ENCODE measurements around the gene TEKTIP1.

TEKTIP1 gene

GRCh38 chr19:3538965-3539755, at the start of gene TEKTIP1:
TSS of gene TEKTIP1 (plus strand) at chr19:3539174. CDS start at chr19:3539178, 4 bp downstream.
- H3K27me3 ChIP-seq (ENCODE audit: low read depth, low read length) = no peaks in the 10 kb centered on the region
- no peak within 1 kb of the TSS for H3K9ac ChIP-seq (ENCODE audit: low read length)
- H3K4me1 ChIP-seq (ENCODE audit: low read length) = no peaks in the 10 kb centered on the region
- peaks cover 43% of the 10 kb centered on the region for H3K36me3 ChIP-seq (replicated peaks; ENCODE audit: low read depth, low read length)
- no peaks in the 10 kb centered on the region for H3K79me2 ChIP-seq (ENCODE audit: low read length)
- no peak within 1 kb of the TSS for H3K4me3 ChIP-seq (ENCODE audit: low read length)
- TF ChIP-seq CTCF (IDR thresholded peaks at IDR 0.05; ENCODE audit: low read depth, low read length) = no peak
- no peak for TF ChIP-seq EZH2phosphoT487 (IDR thresholded peaks at IDR 0.05; ENCODE audit: low read depth)
- H2AFZ ChIP-seq (ENCODE audit: low read depth, low read length) = no peak within 1 kb of the TSS
- H4K20me1 ChIP-seq (ENCODE audit: insufficient read depth, low read length) = peaks cover 12% of the 10 kb centered on the region
- H3K9me3 ChIP-seq (ENCODE audit: insufficient read depth, low read length) = no peaks in the 10 kb centered on the region
- H3K27ac ChIP-seq (ENCODE audit: low read length) = no peak within 1 kb of the TSS
- no peak within 1 kb of the TSS for H3K4me2 ChIP-seq (ENCODE audit: low read length)

GRCh38 chr19:3491396-3492119, 47.4 kb upstream of the TEKTIP1 start:
- no peak for TF ChIP-seq CTCF (IDR thresholded peaks at IDR 0.05; ENCODE audit: low read depth, low read length)
- no peak for TF ChIP-seq EZH2phosphoT487 (IDR thresholded peaks at IDR 0.05; ENCODE audit: low read depth)
- Histone ChIP-seq H3K4me2 (ENCODE audit: low read length) (no peak overlapping the region), H3K27me3 (ENCODE audit: low read depth, low read length) (no peaks in the 10 kb centered on the region), H3K79me2 (ENCODE audit: low read length) (peaks cover under 1% of the 10 kb centered on the region; the same call in 1 of the 2 replicates), H2AFZ (ENCODE audit: low read depth, low read length) (no peak overlapping the region), H3K36me3 (replicated peaks; ENCODE audit: low read depth, low read length) (peaks cover 29% of the 10 kb centered on the region), H3K4me1 (ENCODE audit: low read length) (no peaks in the 10 kb centered on the region), H3K27ac (ENCODE audit: low read length) (no peak overlapping the region), H4K20me1 (ENCODE audit: insufficient read depth, low read length) (no peaks in the 10 kb centered on the region; the same call in 1 of the 2 replicates), H3K9ac (ENCODE audit: low read length) (no peak overlapping the region), H3K9me3 (ENCODE audit: insufficient read depth, low read length) (no peaks in the 10 kb centered on the region), H3K4me3 (ENCODE audit: low read length) (no peak overlapping the region)

GRCh38 chr19:3492131-3492839, 46.7 kb upstream of the TEKTIP1 start:
- peaks cover 8% of the 10 kb centered on the region; the same call in 1 of the 2 replicates for H3K79me2 ChIP-seq (ENCODE audit: low read length)
- H3K4me2 ChIP-seq (ENCODE audit: low read length) = no peak overlapping the region
- H3K4me3 ChIP-seq (ENCODE audit: low read length) = no peak overlapping the region
- H3K27ac ChIP-seq (ENCODE audit: low read length) = no peak overlapping the region
- no peaks in the 10 kb centered on the region for H3K9me3 ChIP-seq (ENCODE audit: insufficient read depth, low read length)
- H3K4me1 ChIP-seq (ENCODE audit: low read length) = no peaks in the 10 kb centered on the region
- no peak overlapping the region for H3K9ac ChIP-seq (ENCODE audit: low read length)
- no peak overlapping the region for H2AFZ ChIP-seq (ENCODE audit: low read depth, low read length)
- peaks cover 35% of the 10 kb centered on the region for H3K36me3 ChIP-seq (replicated peaks; ENCODE audit: low read depth, low read length)
- no peaks in the 10 kb centered on the region; the same call in 1 of the 2 replicates for H4K20me1 ChIP-seq (ENCODE audit: insufficient read depth, low read length)
- TF ChIP-seq EZH2phosphoT487 (IDR thresholded peaks at IDR 0.05; ENCODE audit: low read depth) = no peak
- no peak for TF ChIP-seq CTCF (IDR thresholded peaks at IDR 0.05; ENCODE audit: low read depth, low read length)
- no peaks in the 10 kb centered on the region for H3K27me3 ChIP-seq (ENCODE audit: low read depth, low read length)
